Neural cell (in vitro differentiated cells): ENCODE results near the gene TRABD2B.

Experiments used
- EP300 ChIP-seq: fragments of 450-650 bp; conservative IDR thresholded peaks from 2 replicates; pipeline ENCODE4 v1.6.1; 2014; ENCODE audit warnings: antibody characterized with exemption, mild to moderate bottlenecking, moderate library complexity; ENCODE audit not compliant: poor library complexity, severe bottlenecking
- EZH2 ChIP-seq: fragments of 200-600, 300-800 bp; shearing (Covaris generic), sonication (generic); IDR thresholded peaks from 2 replicates; pipeline ENCODE4 v1.6.1; 2014; ENCODE audit warnings: antibody characterized with exemption, low read length, borderline replicate concordance, mild to moderate bottlenecking; ENCODE audit not compliant: insufficient read depth, poor library complexity, severe bottlenecking
- POLR2AphosphoS5 ChIP-seq: IDR thresholded peaks from 2 replicates; pipeline ENCODE4 v1.6.1; 2012
- REST ChIP-seq: IDR thresholded peaks from 2 replicates; pipeline ENCODE4 v1.6.1; 2012; ENCODE audit warnings: borderline replicate concordance
- SMC3 ChIP-seq: fragments of 450-650 bp; conservative IDR thresholded peaks from 2 replicates; pipeline ENCODE4 v1.6.1; 2014; ENCODE audit warnings: antibody characterized with exemption, mild to moderate bottlenecking, moderate library complexity; ENCODE audit not compliant: poor library complexity
- TAF1 ChIP-seq: IDR thresholded peaks from 2 replicates; pipeline ENCODE4 v1.6.1; 2012; ENCODE audit warnings: low read depth
- TF ChIP-seq, protein P1 (sequence below): fragments of 450-650 bp; IDR thresholded peaks from 2 replicates; pipeline ENCODE4 v1.5.1; 2014; ENCODE audit warnings: antibody characterized with exemption, mild to moderate bottlenecking, moderate library complexity; ENCODE audit not compliant: poor library complexity, severe bottlenecking

GRCh38 chr1:48021792-48022191 is 24.6 kb upstream of the TRABD2B start:
- TF ChIP-seq TAF1 (no peak), EZH2 (no peak), POLR2AphosphoS5 (no peak), REST (no peak), EP300 (no peak), SMC3 (no peak)
- TF ChIP-seq, protein P1, sequence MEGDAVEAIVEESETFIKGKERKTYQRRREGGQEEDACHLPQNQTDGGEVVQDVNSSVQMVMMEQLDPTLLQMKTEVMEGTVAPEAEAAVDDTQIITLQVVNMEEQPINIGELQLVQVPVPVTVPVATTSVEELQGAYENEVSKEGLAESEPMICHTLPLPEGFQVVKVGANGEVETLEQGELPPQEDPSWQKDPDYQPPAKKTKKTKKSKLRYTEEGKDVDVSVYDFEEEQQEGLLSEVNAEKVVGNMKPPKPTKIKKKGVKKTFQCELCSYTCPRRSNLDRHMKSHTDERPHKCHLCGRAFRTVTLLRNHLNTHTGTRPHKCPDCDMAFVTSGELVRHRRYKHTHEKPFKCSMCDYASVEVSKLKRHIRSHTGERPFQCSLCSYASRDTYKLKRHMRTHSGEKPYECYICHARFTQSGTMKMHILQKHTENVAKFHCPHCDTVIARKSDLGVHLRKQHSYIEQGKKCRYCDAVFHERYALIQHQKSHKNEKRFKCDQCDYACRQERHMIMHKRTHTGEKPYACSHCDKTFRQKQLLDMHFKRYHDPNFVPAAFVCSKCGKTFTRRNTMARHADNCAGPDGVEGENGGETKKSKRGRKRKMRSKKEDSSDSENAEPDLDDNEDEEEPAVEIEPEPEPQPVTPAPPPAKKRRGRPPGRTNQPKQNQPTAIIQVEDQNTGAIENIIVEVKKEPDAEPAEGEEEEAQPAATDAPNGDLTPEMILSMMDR, result no peak
